Keratinocyte (primary cell): ENCODE data around the gene CD47.

Source experiments
- CTCF ChIP-seq, 3 experiments: IDR thresholded peaks in 1 of 3; conservative IDR thresholded peaks in 1 of 3; optimal IDR thresholded peaks in 1 of 3; 2 replicates in 2 of 3; 3 replicates in 1 of 3; pipeline versions ENCODE3 to v1.5.1; 2011; ENCODE audit warnings: low read length in 3 of 3, mild to moderate bottlenecking in 3 of 3, moderate library complexity in 2 of 3, control low read depth in 1 of 3, inconsistent platforms in 1 of 3; ENCODE audit not compliant: insufficient read depth in 2 of 3; ENCODE audit errors: extremely low read depth in 1 of 3
- EZH2 ChIP-seq: IDR thresholded peaks from one replicate; pipeline ENCODE4 v1.6.1; 2012; ENCODE audit warnings: inconsistent platforms, mild to moderate bottlenecking, low read length, moderate library complexity

GRCh38 chr3:108088697-108089096 lies 2.1 kb downstream of the CD47 start:
- TF ChIP-seq CTCF (optimal IDR thresholded peaks at IDR 0.05 in 1 of 3, IDR thresholded peaks at IDR 0.05 in 1 of 3, conservative IDR thresholded peaks at IDR 0.05 in 1 of 3; ENCODE audit: extremely low read depth in 1 of 3, insufficient read depth in 2 of 3, low read length in 3 of 3): no peak
- no peak for TF ChIP-seq EZH2
